Fibroblast of lung (primary cell): Measurements from ENCODE around the gene CTNND2.

Source experiments
- CTCF ChIP-seq, 2 donors: IDR thresholded peaks in 1 of 2; conservative IDR thresholded peaks in 1 of 2; 1 replicate in 1 of 2; 2 replicates in 1 of 2; pipeline ENCODE4 v1.5.1; 2011 to 2012; ENCODE audit warnings: low read length in 2 of 2, control low read depth in 1 of 2, inconsistent platforms in 1 of 2, low read depth in 1 of 2, mild to moderate bottlenecking in 1 of 2
- EZH2 ChIP-seq: IDR thresholded peaks from 2 replicates; pipeline ENCODE4 v1.5.1; 2012; ENCODE audit warnings: low read length, control low read depth, mild to moderate bottlenecking; ENCODE audit errors: missing control alignments

GRCh38 chr5:11770310-11770709 is 133.9 kb downstream of the CTNND2 start:
- TF ChIP-seq CTCF (conservative IDR thresholded peaks at IDR 0.05 in 1 of 2, IDR thresholded peaks at IDR 0.05 in 1 of 2; ENCODE audit: low read depth in 1 of 2, low read length in 2 of 2): no peak
- TF ChIP-seq EZH2: no peak
